Measurements from ENCODE around the gene CEP57L1. TPM values are rescaled to one million over a fixed set of nuclear protein-coding genes. Genes with fewer than 3 reads are reported as not detected.

The CEP57L1 gene
- total RNA-seq, 1 donor from 2014 or later = 22.2 TPM

DNA sequence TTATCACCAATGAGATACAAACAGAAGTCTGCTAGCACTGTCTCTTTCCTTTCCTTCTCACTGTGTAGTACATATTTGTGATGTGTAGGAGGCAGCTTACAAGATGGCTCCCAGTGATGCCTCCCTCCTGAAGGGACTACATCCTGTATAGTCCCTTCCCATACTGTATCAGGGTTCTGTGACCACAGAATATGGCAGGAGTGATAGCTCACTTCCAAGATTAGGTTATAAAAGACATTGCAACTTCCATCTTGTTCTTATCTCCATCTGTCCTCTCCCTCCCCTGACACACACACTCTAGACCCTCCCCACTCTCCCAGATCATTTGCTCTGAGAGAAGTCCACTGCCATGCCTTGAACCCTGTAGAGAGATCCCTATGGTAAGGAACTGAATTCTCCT lies 38.6 kb upstream of the CEP57L1 start:
- Mint-ChIP-seq H3K9me3 (no peaks in the 10 kb centered on the region), H3K27me3 (ENCODE audit: low read depth) (no peaks in the 10 kb centered on the region), H3K4me1 (peaks cover 35% of the 10 kb centered on the region), H3K4me3 (no peak overlapping the region), H3K27ac (no peak overlapping the region), H3K36me3 (no peaks in the 10 kb centered on the region)
- TF ChIP-seq, protein P1, sequence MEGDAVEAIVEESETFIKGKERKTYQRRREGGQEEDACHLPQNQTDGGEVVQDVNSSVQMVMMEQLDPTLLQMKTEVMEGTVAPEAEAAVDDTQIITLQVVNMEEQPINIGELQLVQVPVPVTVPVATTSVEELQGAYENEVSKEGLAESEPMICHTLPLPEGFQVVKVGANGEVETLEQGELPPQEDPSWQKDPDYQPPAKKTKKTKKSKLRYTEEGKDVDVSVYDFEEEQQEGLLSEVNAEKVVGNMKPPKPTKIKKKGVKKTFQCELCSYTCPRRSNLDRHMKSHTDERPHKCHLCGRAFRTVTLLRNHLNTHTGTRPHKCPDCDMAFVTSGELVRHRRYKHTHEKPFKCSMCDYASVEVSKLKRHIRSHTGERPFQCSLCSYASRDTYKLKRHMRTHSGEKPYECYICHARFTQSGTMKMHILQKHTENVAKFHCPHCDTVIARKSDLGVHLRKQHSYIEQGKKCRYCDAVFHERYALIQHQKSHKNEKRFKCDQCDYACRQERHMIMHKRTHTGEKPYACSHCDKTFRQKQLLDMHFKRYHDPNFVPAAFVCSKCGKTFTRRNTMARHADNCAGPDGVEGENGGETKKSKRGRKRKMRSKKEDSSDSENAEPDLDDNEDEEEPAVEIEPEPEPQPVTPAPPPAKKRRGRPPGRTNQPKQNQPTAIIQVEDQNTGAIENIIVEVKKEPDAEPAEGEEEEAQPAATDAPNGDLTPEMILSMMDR (IDR thresholded peaks at IDR 0.05; ENCODE audit: unreplicated experiment) = no peak
- no peak for DNase-seq (ENCODE audit: low spot score in 2 of 2, unreplicated experiment in 2 of 2)

DNA sequence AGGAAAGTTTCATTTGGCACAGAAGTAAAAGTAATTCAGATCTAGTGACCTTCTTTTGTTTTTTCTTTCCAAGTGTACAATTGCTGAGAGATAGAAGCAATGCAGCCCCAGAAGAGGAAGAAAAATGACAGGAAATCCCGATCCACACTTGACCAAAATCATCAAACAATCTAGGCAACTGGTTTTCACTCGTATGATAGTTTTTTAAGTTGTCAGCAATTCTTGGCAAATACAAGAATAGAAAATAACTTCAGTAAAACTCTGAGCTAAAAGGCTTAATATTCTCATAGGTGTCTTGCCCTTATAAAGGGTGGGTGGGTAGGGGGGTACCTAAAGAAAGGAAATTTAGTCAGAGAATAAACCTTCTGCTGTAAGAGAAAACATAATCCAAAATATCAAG lies 36.7 kb upstream of the CEP57L1 start:
- Mint-ChIP-seq H3K36me3 (no peaks in the 10 kb centered on the region), H3K9me3 (no peaks in the 10 kb centered on the region), H3K27ac (no peak overlapping the region), H3K4me3 (no peak overlapping the region), H3K27me3 (ENCODE audit: low read depth) (no peaks in the 10 kb centered on the region), H3K4me1 (peaks cover 21% of the 10 kb centered on the region)
- TF ChIP-seq, protein P1 (IDR thresholded peaks at IDR 0.05; ENCODE audit: unreplicated experiment) = no peak
- no peak for DNase-seq (ENCODE audit: low spot score in 2 of 2, unreplicated experiment in 2 of 2)

DNA sequence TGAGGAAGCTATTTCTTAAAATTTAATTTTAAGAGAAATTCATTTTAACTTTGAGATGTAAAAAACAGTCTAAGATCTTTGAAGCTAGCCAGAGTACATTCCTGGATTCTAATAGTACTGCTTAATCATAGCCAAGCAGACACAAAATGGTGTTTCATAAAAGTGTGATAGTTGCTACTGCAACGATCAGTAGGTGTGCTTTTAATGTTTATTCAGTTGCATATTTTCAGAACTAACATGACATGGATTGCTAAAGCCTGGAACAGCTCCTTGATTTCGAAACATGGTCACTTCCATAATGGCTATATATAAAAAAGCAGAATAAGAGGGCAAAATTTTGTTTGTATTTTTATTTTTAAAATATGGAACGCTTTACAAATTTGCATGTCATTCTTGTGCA lies 36.2 kb upstream of the CEP57L1 start:
- DNase-seq (ENCODE audit: low spot score in 2 of 2, unreplicated experiment in 2 of 2) = no peak
- TF ChIP-seq, protein P1 (IDR thresholded peaks at IDR 0.05; ENCODE audit: unreplicated experiment) = no peak
- Mint-ChIP-seq H3K4me1 (peaks cover 20% of the 10 kb centered on the region), H3K27ac (no peak overlapping the region), H3K4me3 (no peak overlapping the region), H3K36me3 (no peaks in the 10 kb centered on the region), H3K27me3 (ENCODE audit: low read depth) (no peaks in the 10 kb centered on the region), H3K9me3 (no peaks in the 10 kb centered on the region)

DNA sequence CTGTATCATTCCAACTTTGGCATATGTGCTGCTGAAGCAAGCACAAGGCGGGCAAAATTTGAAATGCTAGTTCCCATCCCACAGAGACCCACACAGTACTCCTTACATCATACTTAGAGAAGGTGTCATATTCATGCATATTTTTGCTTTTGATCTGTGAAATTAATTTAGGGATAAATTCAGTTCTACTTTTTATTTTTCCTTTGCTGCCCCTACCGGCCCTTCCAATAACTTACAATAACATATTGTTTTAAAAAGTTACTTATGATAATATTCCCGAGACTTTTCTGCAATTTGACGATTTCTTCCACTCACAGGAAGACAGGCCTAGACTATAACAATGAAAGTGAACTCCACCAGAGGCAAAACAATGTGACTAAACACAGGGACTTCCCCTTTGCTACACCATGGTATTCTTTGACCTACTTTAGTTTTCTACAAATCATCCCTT lies 35.7 kb upstream of the CEP57L1 start:
- no peak overlapping the region for H3K4me3 Mint-ChIP-seq
- no peaks in the 10 kb centered on the region for H3K9me3 Mint-ChIP-seq
- no peak for DNase-seq (ENCODE audit: low spot score in 2 of 2, unreplicated experiment in 2 of 2)
- TF ChIP-seq, protein P1 (IDR thresholded peaks at IDR 0.05; ENCODE audit: unreplicated experiment) = no peak
- no peak overlapping the region for H3K27ac Mint-ChIP-seq
- no peaks in the 10 kb centered on the region for H3K36me3 Mint-ChIP-seq
- peaks cover 20% of the 10 kb centered on the region for H3K4me1 Mint-ChIP-seq
- no peaks in the 10 kb centered on the region for H3K27me3 Mint-ChIP-seq (ENCODE audit: low read depth)

DNA sequence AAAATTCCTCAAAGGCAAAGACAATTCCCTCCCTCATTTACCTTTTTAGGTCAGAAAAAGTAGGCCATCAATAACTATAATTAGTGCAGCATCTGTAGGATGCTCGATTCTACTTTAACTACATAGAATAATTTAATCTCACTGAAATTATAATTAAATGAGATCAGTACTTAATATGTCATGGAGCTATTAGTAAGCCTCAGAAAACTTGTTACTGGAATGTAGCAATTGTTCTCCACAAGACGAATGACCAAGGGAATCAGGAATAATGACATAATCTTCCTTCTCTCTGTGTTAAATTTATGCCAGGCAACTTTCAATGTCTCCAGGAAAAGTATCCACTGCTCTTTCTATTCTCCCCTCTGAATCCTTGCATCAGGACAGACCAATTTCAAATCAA lies 34.7 kb upstream of the CEP57L1 start:
- no peaks in the 10 kb centered on the region for H3K36me3 Mint-ChIP-seq
- no peak overlapping the region for H3K27ac Mint-ChIP-seq
- TF ChIP-seq, protein P1 (IDR thresholded peaks at IDR 0.05; ENCODE audit: unreplicated experiment) = no peak
- H3K4me3 Mint-ChIP-seq = no peak overlapping the region
- no peaks in the 10 kb centered on the region for H3K27me3 Mint-ChIP-seq (ENCODE audit: low read depth)
- no peaks in the 10 kb centered on the region for H3K9me3 Mint-ChIP-seq
- H3K4me1 Mint-ChIP-seq = peaks cover 16% of the 10 kb centered on the region
- DNase-seq (ENCODE audit: low spot score in 2 of 2, unreplicated experiment in 2 of 2) = no peak

DNA sequence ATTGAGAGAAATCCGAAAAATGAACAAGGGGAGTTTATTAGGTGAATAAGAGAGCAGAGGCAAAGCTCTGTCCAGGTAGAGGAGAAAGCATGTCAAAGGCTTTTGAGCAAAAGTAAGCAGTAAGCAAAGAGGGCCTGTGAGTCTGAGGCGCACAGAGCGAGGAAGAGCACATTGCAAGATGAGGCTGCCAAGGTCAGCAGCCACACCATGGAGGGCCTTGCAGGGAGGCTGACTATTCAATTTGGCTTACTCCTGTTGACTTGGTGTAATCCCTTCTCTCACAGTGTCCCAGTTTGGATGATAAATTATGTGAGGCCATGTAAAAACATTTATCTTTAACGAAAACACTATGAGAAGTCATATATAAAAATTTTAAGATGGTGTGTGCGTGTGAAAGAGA lies 33.1 kb upstream of the CEP57L1 start:
- H3K36me3 Mint-ChIP-seq = no peaks in the 10 kb centered on the region
- no peak for DNase-seq (ENCODE audit: low spot score in 2 of 2, unreplicated experiment in 2 of 2)
- TF ChIP-seq, protein P1 (IDR thresholded peaks at IDR 0.05; ENCODE audit: unreplicated experiment) = no peak
- peaks cover 11% of the 10 kb centered on the region for H3K4me1 Mint-ChIP-seq
- H3K27ac Mint-ChIP-seq = no peak overlapping the region
- H3K9me3 Mint-ChIP-seq = no peaks in the 10 kb centered on the region
- H3K27me3 Mint-ChIP-seq (ENCODE audit: low read depth) = no peaks in the 10 kb centered on the region
- H3K4me3 Mint-ChIP-seq = no peak overlapping the region
